PC-3 (cell line): ENCODE data around the gene CA10.

Source experiments
- EZH2 ChIP-seq: fragments of 300-600 bp; sonication (generic); IDR thresholded peaks from one replicate; pipeline ENCODE4 v1.6.1; 2017; ENCODE audit warnings: antibody characterized with exemption, mild to moderate bottlenecking, low read length; ENCODE audit not compliant: unreplicated experiment
- EZH2phosphoT487 ChIP-seq: fragments of 300-600 bp; sonication (generic); IDR thresholded peaks from 2 replicates; pipeline ENCODE4 v1.6.1; 2018; ENCODE audit warnings: mild to moderate bottlenecking, antibody characterized with exemption, low read length, borderline replicate concordance
- TF ChIP-seq, protein P1 (sequence below): fragments of 300-600 bp; sonication (generic); conservative IDR thresholded peaks from 2 replicates; pipeline ENCODE4 v1.5.1; 2017; ENCODE audit warnings: antibody characterized with exemption, low read depth, mild to moderate bottlenecking, low read length

DNA sequence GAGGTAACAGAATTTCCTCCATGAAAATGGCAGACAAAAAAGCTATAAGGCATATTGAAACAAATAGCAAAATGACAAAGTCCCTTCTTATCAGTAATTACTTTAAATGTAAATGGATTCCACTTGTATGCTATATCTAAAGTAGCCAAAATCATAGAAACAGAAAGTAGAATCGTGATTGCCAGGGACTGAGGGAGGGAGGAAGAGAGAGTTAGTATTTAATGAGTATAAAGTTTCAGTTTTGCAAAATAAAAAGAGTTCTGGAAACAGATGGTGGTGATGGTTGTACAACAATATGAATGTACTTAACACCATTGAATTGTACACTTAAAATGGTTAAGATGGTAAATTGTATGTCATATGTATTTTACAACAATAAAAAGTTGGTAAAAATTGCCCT is 407.4 kb downstream of the CA10 start:
- TF ChIP-seq, protein P1, sequence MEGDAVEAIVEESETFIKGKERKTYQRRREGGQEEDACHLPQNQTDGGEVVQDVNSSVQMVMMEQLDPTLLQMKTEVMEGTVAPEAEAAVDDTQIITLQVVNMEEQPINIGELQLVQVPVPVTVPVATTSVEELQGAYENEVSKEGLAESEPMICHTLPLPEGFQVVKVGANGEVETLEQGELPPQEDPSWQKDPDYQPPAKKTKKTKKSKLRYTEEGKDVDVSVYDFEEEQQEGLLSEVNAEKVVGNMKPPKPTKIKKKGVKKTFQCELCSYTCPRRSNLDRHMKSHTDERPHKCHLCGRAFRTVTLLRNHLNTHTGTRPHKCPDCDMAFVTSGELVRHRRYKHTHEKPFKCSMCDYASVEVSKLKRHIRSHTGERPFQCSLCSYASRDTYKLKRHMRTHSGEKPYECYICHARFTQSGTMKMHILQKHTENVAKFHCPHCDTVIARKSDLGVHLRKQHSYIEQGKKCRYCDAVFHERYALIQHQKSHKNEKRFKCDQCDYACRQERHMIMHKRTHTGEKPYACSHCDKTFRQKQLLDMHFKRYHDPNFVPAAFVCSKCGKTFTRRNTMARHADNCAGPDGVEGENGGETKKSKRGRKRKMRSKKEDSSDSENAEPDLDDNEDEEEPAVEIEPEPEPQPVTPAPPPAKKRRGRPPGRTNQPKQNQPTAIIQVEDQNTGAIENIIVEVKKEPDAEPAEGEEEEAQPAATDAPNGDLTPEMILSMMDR, result no peak
- TF ChIP-seq EZH2phosphoT487 (no peak), EZH2 (no peak)
